AG09319 (cell line): Measurements from ENCODE around the gene SPEG.

ENCODE experiments used
- DNase-seq: peaks from one replicate; pipeline ENCODE4 v3.0.0-alpha.2; 2010; ENCODE audit warnings: low read depth; ENCODE audit errors: extremely low read depth
- CTCF ChIP-seq: IDR thresholded peaks from 2 replicates; pipeline ENCODE4 v1.5.1; 2011; ENCODE audit warnings: low read depth, mild to moderate bottlenecking, inconsistent platforms, low read length, moderate library complexity

Gene SPEG

GRCh38 chr2:219490600-219491130 is 56.0 kb downstream of the SPEG start:
- no peak for DNase-seq
- no peak for TF ChIP-seq CTCF

DNA sequence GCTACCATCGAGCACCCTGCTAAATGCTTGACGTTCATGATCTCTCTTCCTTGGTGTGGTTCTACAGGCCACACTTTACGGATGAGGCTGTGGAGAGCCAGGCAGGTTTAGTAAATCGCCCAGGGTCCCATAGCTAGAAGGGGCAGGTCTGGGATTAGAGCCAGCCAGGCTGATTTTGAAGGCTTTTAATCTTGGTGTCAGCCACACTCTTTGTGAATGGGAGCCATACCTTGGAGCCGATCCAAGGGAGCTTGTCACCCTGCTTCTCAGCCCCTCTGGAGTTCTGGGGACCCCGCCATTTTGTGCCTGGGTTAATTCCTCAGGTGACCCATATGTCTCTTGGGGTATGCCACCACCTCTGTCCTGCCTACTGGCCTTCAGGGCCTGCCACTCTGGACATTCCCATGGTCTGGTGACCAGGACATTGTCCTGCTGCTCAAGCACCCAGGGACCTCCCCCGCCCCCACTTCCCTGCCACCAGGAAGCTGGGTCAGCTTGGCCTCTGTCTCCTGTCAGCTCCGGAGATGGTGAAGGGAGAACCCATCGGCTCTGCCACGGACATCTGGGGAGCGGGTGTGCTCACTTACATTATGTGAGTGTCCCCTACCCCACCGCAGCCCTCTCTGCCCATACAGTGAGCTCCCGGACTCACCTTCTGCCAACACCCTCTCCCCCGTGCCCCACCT is 56.8 kb downstream of the SPEG start:
- no peak for DNase-seq
- TF ChIP-seq CTCF = no peak

GRCh38 chr2:219492575-219492974 is 57.9 kb downstream of the SPEG start:
- DNase-seq = no peak
- TF ChIP-seq CTCF = no peak

DNA sequence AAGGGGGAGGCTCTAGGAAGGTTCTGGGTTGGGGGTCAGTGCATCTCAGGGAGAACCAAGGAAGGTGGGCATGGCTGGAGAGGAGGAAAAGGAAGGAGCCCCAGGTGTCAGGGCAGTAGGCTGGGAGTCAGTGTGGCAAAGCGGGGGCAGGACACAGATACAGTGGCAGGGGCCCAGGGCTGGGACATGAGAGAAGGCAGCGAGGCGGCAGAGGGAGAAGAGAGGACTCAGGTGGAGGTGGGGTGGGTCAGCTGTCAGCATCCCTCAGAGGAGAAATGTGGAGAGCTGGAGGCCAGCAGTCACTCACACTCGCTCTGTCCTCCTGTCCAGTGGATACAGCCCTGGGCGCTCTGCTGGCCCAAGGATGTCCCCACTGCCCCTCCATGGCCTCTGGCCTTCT is 58.4 kb downstream of the SPEG start:
- DNase-seq = no peak
- TF ChIP-seq CTCF = no peak

GRCh38 chr2:219494952-219495530 is 60.4 kb downstream of the SPEG start:
- no peak for TF ChIP-seq CTCF
- DNase-seq = no peak

- TF ChIP-seq CTCF = peak; percentile 59
- peak; percentile 36 for DNase-seq
These were observed 61.0 kb downstream of the SPEG start for GRCh38 chr2:219495531-219496122.

DNA sequence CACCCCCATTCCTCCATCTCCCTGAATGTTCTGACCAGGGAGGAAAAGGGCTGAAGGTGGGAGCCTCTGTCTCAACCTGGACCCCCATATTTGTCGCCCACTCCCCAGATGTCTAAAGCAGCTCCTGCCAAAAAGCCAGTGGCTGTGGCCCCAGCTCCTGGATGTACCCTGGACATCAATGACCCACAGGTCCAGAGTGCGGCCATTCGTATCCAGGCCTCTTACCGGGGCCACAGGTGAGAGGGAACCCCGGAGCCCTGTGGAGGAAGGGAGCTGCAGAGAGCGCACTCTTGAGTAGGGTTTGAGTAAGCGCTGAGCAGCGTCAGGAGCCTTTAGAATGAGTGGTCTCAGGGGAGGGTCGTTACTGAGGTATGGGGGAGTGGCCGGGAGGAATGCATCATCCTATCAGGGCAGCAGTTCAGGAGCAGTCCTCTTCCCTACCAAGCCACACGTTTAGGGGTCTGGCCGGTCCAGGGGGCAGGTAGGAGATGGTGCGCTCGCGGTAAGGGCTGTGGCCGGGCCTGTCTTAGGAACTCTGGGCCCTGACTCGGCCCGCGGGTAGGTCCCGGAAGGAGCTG is 61.7 kb downstream of the SPEG start:
- DNase-seq = no peak

More for the DNA sequence above, 61.7 kb downstream of the SPEG start:
- no peak for TF ChIP-seq CTCF
